ACHN (cell line): Measurements from ENCODE around the gene BAZ1B.
A peak's percentile ranks its signal among the peaks of the same experiment; 100 is the strongest.
"Not testable (repeated sequence)": the region's sequence is repeated elsewhere in the genome, so short reads cannot be mapped to it uniquely, and the experiment has no call there.

ENCODE experiments used
- DNase-seq: peaks from one replicate; pipeline ENCODE4 v3.0.0-alpha.2; 2015
- in situ Hi-C: cut with HindIII; loops from 2 replicates; pipeline ENCODE4 v1.10.0; 2017; ENCODE audit warnings: low sequenced_read_pairs, low pct_ligation_motif_present, low pct_unique_long_range_greater_than_20kb

The BAZ1B gene, protein sequence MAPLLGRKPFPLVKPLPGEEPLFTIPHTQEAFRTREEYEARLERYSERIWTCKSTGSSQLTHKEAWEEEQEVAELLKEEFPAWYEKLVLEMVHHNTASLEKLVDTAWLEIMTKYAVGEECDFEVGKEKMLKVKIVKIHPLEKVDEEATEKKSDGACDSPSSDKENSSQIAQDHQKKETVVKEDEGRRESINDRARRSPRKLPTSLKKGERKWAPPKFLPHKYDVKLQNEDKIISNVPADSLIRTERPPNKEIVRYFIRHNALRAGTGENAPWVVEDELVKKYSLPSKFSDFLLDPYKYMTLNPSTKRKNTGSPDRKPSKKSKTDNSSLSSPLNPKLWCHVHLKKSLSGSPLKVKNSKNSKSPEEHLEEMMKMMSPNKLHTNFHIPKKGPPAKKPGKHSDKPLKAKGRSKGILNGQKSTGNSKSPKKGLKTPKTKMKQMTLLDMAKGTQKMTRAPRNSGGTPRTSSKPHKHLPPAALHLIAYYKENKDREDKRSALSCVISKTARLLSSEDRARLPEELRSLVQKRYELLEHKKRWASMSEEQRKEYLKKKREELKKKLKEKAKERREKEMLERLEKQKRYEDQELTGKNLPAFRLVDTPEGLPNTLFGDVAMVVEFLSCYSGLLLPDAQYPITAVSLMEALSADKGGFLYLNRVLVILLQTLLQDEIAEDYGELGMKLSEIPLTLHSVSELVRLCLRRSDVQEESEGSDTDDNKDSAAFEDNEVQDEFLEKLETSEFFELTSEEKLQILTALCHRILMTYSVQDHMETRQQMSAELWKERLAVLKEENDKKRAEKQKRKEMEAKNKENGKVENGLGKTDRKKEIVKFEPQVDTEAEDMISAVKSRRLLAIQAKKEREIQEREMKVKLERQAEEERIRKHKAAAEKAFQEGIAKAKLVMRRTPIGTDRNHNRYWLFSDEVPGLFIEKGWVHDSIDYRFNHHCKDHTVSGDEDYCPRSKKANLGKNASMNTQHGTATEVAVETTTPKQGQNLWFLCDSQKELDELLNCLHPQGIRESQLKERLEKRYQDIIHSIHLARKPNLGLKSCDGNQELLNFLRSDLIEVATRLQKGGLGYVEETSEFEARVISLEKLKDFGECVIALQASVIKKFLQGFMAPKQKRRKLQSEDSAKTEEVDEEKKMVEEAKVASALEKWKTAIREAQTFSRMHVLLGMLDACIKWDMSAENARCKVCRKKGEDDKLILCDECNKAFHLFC (N-terminal part only)

DNA sequence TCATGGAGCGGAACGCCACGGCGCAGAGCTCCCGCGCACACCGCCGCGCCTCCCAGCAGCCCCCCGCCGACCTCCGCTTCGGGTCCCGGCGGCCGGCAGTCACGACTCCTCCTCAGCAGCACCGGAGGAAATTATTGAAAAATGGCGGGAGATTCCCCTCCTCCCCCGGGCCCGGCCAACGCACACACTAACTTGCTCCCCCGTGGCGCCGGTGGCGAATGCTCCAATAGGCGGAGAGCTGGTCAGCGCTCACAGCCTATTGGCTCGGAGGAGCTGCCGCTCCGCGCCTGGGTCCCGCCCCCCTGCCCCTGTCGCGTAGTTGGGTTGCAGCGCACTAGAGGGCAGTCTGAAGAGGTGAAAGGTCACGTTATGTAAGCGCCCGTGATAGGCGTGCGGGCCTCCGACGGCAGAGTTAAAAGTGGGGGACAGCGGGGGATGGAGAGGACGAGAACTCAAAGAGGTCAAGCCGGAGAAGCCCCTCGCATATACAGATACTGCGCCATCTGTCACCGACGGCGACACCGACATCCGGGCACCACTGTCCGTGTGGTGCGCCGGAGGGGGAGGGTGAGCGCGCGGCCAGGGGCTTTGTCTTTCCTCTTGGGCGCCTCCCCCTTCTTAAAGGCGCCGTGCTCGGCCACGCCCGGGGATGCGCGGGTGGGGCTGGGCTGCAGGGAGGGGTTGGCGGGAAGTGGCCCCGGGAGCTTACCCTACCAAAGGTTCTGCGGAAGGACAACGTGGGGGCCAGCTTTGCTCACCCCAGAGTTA is at the start of gene BAZ1B:
Gene BAZ1B (minus strand): TSS at position 189 of the 768 bp plus-strand sequence. CDS start 360 bp downstream, outside the sequence.
- DNase-seq: peak; percentile 100
- in situ Hi-C loops: no loop called here

DNA sequence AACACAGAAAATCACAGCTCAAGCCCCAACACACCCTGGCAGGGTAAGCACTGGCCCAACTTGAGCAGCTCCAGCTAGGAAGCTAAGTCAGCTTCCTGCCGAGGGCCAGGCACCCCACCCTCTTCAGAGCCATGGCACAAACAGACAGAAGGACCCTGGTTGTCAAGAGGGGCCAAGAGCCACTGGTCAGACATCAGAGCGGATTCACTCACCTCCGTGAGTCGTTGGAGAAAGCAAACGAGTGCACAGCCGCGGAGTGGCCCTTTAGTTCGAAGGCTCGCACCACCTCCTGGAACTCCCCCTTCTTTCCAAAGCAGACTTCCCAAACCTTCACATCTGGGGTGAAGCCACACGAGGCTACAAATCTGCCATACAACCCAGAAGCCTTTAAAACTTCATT is 48.9 kb upstream of the BAZ1B start:
- in situ Hi-C loops: no loop called here
- no peak for DNase-seq

DNA sequence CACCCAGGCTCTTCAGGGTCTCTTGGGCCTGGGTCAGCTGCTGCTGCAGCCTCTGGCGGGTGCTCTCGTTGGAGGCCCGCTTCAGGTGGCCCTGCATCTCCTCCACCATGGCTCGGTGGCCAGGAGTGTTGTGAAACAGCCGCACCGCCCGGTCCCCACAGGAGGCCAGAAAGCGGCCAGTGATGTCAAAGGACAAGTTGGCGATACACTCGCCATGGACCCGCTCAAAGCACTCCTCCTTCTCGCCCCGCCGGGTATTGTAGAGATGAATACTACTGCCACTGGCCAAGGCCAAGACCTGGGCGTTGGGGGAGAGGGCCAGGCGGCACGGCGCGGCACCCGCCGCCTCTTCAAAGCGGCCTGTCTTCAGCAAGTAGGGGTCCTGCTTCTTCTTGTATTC is 48.4 kb upstream of the BAZ1B start:
- no peak for DNase-seq
- in situ Hi-C loops: no loop called here

DNA sequence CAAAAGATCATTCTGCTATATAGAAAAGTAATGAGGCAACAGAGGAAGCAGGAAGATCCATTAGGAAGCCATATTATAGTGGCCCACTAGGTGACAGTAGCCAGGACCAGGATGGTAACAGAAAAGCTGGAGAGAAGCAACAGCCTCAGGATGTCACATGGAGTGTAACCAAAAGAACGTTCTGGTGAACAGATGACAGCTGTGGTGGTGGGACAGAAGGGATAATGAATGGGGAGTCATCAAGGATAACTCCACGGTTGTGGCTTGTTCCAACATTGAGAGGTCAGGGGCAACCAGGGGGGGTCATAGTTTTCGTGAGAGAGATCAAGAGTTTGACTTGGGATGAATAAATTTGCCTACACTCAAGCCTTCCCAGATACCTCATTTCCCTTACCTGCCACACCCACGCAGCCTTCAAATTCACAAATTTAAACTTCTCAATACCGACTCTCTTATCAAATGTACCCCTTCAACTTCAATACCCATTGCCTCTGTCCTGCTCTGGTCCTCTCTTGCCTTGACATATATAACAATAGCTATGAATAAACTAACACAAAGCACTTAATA is 47.0 kb upstream of the BAZ1B start:
- in situ Hi-C loops: no loop called here
- DNase-seq: no peak

DNA sequence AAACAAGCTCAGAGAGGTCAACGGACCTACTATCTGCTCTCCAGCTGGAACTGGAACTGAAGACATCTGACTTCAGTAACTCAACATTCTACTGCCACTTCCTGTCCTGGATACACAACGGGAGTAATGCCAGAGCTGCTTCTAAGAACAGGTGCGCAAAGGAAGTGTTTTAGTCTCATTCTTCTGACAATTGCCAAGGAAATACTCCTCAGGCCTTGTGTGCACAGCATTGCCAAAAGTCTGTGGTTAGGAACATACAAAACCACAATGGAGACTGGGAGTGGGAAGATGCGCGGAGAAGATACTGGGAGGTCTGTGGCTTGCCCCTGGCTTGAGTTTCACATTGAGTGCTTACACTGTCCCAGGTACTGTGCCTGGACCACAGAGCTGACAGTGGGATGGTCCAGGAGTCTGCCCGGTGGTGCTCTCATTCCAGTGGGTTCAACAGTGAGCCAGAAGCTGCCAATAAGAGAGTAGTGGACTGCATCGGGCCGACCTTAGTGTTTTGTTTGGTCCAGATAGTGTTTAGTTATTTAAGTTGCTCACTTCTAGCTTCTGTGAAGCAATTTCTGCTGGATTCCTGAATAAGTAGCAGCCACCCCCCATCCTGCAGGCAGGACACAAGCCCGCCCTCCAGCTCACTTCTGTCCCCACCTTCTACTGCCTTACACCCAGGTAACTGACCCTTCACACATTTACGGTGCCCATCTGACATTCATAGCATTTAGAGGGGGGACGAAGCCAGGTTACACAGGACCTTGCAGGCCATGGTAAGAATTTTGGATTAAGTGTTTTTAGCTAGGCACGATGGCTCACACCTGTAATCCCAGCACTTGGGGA is 46.0 kb upstream of the BAZ1B start:
- DNase-seq: no peak
- in situ Hi-C loops: no loop called here

DNA sequence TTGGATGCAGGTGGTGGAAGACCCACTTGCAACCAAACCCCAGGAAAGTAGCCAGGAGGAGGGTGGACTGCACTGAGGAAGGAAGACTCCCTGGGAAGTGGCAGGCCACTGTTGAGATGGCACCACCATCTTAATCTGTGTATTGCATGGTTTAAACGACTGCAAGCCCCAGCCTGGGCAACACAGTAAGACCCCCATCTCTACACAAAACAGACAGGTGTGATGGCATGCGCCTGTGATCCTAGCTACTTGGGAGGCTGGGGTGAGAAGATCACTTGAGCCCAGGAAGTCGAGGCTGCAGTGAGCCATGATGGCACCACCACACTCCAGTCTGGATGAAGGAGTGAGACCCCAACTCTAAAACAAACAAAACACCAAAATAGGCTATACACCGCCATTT is 45.0 kb upstream of the BAZ1B start:
- in situ Hi-C loops: no loop called here
- DNase-seq: no peak

DNA sequence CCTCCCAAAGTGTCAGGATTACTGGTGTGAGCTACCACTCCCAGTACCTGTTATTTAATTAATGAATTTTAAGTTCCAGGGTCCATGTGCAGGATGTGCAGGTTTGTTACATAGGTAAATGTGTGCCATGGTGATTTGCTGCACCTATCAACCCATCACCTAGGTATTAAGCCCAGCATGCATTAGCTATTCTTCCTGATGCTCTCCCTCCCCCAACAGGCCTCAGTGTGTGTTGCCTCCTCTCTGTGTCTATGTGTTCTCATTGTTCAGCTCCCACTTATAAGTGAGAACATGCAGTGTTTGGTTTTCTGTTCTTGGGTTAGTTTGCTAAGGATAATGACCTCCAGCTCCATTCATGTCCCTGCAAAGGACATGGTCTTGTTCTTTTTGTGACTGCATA is 44.3 kb upstream of the BAZ1B start:
- DNase-seq, in situ Hi-C loops: not testable (repeated sequence)

DNA sequence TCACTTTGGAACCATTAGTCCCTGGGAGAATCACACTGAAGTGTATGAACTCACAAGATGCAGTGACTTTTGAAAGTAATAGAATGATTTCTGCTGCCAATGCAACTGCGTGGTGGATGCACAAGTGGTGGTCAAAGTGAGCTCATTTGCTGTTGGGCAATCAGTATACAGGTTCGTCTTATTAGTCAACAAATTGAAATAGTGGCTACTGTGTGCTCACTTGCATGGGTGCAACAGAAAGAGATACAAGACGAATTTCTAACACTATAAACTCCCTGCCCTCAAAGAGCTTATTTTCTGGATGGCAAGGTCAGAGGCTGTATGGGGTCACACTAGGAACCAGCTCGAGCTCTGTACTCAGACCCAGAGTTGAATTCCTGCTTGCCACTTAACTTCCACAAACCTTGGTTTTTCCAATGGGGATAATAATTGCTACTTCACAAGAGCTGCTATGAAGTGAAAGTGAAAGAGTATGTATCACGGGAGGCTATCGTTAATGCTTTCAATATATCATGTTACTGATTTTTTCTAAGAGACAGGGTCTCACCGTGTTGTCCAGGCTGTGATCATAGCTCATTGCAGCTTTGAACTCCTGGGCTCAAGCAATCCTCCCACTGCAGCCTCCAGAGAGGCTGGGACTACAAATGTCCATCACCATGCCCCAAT is 43.7 kb upstream of the BAZ1B start:
- in situ Hi-C loops: no loop called here
- DNase-seq: peak; percentile 24

DNA sequence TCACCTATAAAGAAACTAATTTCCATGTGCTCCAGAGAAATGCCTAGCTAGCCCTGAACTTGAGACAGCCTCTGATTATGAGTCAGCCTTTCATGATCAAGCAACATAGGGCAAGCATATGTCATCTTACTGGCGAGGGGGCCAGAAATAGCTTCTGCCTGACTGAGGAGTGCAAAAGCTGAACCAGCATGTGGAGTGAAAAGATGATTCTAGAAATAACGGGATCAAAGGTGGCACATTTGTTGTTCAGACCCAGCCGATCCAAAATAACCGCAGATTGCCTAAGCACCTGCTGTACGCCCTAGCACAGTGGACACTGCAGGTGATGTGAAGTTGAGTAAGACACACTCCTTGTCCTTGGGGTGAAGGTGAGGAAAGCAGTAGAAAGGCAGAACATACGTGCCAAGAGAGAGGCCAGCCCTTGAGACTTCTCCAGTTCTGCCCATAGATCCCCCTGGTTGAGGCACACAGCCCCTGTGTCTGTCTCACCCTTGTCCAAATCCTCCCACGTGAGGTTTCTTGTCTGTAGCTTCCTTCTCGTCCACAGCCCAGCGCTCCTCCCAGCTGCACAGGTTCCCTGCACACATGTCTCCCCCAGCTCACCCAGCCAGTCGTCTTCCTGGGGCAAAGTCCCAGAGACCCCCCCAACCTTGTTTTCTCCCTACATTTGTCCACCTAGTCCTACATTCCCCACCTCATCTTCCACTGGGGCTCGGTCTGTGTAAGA is 38.2 kb upstream of the BAZ1B start:
- in situ Hi-C loops: no loop called here
- peak; percentile 79 for DNase-seq

DNA sequence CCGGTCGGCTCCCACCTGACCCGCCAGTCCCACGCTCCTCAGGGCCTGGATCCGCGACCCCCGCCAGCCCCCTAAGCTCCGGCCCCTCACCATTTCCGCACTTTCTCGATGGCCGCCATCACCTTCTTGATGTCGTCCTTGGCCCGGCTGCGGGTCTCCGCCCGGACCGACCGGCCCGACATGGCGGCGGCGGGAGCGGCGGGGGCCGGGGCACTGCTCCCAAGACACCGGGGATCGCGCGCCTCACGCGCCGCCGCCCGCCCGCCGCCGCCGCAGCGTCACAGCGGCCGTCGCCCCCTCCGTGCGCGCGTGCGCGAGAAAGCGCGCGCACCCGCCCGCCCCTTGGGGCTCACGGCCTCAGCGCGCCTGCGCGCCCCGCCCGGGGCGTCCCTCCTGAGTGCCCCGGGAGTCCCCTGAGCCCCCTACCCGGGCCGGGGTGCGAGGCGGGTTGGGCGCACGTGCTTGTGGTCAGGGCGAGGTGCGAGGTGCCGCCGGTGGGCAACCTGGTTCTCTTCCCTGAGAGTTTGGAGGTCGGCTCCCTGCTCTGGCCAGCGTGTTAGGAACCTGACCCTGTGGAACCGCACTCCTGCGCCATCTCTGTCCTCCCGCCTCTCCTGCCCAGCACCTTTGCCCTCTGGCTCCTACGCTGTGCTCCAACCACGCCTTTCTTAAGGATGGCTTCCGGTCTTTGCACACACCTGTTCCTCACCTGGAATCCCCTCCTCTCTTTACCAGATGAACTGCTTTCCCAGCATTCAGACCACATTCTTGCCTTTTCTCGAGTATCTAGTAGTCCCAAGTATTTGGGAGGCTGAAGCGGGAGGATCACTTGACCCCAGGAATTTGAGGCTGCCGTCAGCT is 35.5 kb upstream of the BAZ1B start, which contains the start of gene BCL7B:
Gene BCL7B (minus strand): TSS at position 294 of the 861 bp plus-strand sequence. CDS start 112 bp downstream, at position 182.
- DNase-seq: peak; percentile 87
- in situ Hi-C loops: no loop called here

DNA sequence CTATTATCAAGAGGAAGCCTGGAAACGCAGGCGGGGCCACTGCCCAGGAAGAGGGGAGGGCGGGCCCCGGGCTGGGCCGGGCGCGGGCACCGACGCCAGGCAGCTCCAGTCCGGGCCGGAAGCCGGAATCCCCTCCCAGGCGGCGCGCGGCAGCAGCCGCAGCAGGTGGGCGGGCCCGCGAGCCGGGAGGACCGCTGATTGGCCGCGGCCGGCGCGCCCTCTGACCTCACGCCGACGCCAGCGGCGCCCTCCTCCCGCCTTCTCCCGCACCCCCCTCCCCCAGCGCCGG is 35.0 kb upstream of the BAZ1B start:
- DNase-seq: peak; percentile 98

DNA sequence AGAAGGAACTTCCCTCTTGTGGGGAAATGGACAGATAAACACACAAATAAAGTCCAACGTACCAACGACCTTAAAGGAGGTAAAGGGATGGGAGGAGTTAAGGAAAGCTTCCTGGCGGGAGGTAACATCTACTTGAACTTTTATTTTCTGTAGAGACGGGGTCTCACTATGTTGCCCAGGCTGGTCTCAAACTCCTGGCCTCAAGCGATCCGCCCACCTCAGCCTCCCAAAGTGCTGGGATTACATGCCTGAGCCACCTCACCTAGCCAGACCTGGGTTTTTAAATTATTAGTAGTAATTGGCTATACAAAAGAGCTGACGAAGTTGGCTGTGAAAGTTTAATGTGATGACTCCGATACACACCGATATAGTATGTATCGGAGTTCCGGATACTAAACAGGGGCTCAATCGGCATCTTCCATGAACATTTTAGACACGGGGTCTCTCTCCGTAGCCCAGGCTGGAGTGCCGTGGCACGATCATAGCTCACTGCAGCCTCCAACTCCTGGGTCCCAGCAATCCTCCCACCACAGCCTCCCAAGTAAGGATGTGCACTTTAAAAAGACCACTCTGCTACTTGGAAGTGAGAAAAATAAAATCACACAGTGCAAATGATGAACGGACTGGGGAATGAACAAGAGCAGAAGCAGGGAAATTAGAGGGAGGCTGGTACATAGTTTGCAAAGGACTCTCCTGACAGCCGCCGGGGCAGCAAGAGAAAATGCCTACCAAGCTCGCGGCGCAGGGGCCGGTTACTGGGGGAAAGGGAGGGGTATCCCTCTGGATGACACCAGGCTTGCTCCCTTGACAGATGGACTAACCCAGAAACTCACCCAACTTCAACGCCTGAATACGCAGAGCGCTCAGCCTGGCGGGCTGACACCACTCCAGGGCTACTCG is 34.4 kb upstream of the BAZ1B start:
- peak; percentile 38 for DNase-seq
- in situ Hi-C loops: no loop called here

More for the DNA sequence above, 35.0 kb upstream of the BAZ1B start:
- in situ Hi-C loops: no loop called here

DNA sequence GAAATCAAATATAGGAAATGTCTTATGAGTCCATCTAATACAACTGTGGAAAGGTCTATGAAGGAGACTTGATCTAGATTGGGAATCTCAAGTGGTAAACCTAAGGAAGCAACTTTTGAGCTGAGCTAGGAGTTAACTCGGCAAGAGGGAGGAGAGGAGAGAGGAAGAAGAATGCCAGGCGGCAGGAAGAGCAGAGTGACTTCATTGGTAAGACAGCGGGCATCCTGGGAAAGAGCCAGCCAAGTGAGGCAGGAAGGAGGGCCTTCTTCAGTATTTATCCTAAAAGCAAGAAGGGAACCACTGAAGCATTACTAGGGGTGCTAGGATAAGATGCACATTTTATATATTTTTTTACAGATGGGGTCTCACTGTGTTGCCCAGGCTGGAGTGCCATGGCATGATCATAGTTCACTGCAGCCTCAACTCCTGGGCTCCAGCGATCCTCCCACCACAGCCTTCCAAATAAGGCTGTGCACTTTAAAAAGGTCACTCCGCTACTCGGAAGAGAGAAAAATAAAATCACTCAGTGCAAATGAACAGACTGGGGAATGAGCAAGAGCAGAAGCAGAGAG is 33.4 kb upstream of the BAZ1B start:
- peak; percentile 75 for DNase-seq
- in situ Hi-C loops: no loop called here

DNA sequence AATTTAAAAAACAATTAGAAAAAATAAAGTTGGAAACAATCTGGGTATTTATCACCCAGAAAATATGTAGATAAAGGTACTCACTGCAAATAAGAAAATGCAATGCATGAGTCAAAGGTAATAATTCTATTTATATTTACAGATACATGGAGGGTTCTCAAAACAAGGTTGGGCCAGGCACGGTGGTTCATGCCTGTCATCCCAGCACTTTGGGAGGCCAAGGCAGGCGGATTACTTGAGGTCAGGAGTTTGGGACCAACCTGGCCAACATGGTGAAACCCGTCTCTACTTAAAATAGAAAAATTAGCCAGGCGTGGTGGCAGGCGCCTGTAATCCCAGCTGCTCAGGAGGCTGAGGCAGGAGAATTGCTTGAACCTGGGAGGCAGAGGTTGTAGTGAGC is 28.0 kb upstream of the BAZ1B start:
- in situ Hi-C loops, DNase-seq: not testable (repeated sequence)
